ENCODE results near the gene CRAMP1.

CRAMP1 gene

DNA sequence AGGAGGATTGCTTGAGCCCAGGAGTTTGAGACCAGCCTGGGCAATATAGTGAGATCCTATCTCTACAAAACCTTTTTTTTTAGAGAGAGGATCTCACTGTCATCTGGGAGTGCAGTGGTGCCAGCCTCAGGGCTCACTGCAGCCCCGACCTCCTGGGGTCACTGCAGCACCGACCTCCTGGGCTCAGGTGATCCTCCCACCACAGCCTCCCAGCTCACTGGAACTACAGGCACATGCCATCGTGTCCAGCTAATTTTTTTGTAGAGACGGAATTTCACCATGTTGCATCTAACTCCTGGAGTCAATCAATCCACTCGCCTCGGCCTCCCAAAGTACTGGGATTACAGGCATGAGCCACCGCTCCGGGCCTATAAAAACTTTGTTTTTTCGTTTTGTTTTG lies 109.2 kb downstream of the CRAMP1 start:
- DNase-seq: no peak

DNA sequence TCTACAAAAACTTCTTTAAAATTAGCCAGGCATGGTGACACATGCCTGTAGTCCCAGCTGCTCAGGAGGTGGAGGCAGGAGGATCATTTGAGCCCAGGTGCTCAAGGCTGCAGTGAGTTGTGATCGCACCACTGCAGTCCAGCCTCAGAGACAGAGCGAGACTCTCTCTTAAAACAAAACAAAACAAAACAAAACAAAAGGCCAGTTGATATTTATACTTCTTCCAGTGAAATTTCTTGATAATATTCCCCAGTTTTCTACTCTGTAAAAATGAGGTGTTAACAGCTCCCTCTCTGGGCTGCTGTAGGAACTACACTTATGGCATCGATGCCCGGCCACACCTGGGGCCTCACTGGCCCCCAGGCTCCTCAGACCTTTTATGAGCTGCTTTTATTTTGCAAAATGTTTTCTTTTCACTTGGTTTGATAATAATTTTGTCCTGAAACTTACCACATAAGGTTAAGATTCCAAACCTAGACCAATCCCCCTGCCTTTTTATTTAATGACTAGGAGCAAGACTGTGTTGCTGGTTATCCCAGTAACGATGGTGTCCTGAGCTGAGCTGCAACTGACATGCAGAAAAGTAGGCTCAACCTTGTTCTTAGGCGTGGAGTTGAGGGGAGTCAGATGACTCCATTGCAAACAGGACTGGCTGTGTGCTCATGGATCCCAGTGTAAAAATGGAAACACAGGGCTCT lies 111.4 kb downstream of the CRAMP1 start:
- no peak for DNase-seq

- no peak for DNase-seq
Measured at GRCh38 chr16:1724491-1724890, 112.3 kb downstream of the CRAMP1 start.

GRCh38 chr16:1726661-1727502 lies 114.7 kb downstream of the CRAMP1 start:
- DNase-seq: no peak
